Sciatic nerve (tissue), 1 donor: ENCODE results near the gene TCEAL2. TPM values are rescaled to one million over a fixed set of nuclear protein-coding genes. Genes with fewer than 3 reads are reported as not detected.

Source experiments
- total RNA-seq: library from RNA; stranded (reverse); fragmentation: NEBNext Ultra II Directional; extraction: Animal tissue kit (Norgen Biotek cat#: 25700); gene quantifications from one replicate; pipeline ENCODE4 v1.2.1, GENCODE V29; 2021
- donor health status: DM: no; HTN: no; CAD: no.

TCEAL2 gene
- total RNA-seq, 1 donor from 2014 or later, result 6.2 TPM

Other genes with a start within 250 kb of the TCEAL2 start
- 35.0 TPM for gene ZMAT1, start 193.7 kb upstream of the TCEAL2 start, total RNA-seq
- not detected for gene TCEAL6, start 16.8 kb downstream of the TCEAL2 start, total RNA-seq
- gene BEX5, start 30.3 kb downstream of the TCEAL2 start, total RNA-seq, result 1.0 TPM
- not detected for gene TCP11X1, start 89.6 kb downstream of the TCEAL2 start, total RNA-seq
- not detected for gene NXF2, start 121.5 kb downstream of the TCEAL2 start, total RNA-seq